NB4 (cell line): ENCODE data around the gene UBALD2.

Source experiments
- POLR2A ChIP-seq: IDR thresholded peaks from 2 replicates; pipeline ENCODE4 v1.6.1; 2011; ENCODE audit warnings: mild to moderate bottlenecking; ENCODE audit not compliant: insufficient read length; ENCODE audit errors: extremely low read depth
- TF ChIP-seq, protein P1 (sequence below): IDR thresholded peaks from one replicate; pipeline ENCODE4 v1.5.1; 2012; ENCODE audit warnings: low read depth, low read length

DNA sequence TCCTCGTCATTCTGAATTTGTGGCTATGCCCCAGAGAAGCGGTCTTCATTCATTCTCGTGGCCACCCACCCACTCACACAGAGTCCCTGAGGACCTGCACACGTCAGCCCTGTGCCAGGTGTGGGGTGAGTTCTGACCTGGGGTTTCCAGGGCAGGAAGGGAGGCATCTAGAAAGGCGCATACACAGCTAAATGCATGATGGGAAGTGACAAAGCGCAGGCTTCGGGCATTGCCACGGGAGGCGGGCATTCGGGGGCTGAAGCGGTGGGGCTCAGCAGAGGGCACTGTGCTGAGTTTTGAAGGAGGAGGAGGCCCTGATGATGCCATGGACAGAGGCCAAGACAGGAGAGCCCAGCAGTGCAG is 10.9 kb downstream of the UBALD2 start:
- TF ChIP-seq, protein P1, sequence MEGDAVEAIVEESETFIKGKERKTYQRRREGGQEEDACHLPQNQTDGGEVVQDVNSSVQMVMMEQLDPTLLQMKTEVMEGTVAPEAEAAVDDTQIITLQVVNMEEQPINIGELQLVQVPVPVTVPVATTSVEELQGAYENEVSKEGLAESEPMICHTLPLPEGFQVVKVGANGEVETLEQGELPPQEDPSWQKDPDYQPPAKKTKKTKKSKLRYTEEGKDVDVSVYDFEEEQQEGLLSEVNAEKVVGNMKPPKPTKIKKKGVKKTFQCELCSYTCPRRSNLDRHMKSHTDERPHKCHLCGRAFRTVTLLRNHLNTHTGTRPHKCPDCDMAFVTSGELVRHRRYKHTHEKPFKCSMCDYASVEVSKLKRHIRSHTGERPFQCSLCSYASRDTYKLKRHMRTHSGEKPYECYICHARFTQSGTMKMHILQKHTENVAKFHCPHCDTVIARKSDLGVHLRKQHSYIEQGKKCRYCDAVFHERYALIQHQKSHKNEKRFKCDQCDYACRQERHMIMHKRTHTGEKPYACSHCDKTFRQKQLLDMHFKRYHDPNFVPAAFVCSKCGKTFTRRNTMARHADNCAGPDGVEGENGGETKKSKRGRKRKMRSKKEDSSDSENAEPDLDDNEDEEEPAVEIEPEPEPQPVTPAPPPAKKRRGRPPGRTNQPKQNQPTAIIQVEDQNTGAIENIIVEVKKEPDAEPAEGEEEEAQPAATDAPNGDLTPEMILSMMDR: no peak
- no peak for TF ChIP-seq POLR2A
